Testis (tissue), 2 donors: ENCODE data around the gene ARF5.
"Not testable (repeated sequence)": the region's sequence is repeated elsewhere in the genome, so short reads cannot be mapped to it uniquely, and the experiment has no call there.

ENCODE experiments used
- POLR2A ChIP-seq: fragments of 450-650 bp; IDR thresholded peaks from one replicate; pipeline ENCODE4 v1.6.1; 2017; ENCODE audit warnings: antibody characterized with exemption, mild to moderate bottlenecking, moderate library complexity
- TF ChIP-seq, protein P1 (sequence below), 3 experiments: fragments of 450-650 bp in 2 of 3; fragments of 200-600 bp in 1 of 3; sonication (generic) in 1 of 3; IDR thresholded peaks; one replicate each; pipeline ENCODE4 v1.5.1; 2016 to 2019; ENCODE audit warnings: antibody characterized with exemption in 3 of 3, mild to moderate bottlenecking in 2 of 3, moderate library complexity in 1 of 3

DNA sequence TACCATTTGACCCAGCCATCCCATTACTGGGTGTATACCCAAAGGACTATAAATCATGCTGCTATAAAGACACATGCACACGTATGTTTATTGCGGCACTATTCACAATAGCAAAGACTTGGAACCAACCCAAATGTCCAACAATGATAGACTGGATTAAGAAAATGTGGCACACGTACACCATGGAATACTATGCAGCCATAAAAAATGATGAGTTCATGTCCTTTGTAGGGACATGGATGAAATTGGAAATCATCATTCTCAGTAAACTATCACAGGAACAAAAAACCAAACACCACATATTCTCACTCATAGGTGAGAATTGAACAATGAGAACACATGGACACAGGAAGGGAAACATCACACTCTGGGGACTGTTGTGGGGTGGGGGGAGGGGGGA lies 20.2 kb upstream of the ARF5 start:
- TF ChIP-seq, protein P1, sequence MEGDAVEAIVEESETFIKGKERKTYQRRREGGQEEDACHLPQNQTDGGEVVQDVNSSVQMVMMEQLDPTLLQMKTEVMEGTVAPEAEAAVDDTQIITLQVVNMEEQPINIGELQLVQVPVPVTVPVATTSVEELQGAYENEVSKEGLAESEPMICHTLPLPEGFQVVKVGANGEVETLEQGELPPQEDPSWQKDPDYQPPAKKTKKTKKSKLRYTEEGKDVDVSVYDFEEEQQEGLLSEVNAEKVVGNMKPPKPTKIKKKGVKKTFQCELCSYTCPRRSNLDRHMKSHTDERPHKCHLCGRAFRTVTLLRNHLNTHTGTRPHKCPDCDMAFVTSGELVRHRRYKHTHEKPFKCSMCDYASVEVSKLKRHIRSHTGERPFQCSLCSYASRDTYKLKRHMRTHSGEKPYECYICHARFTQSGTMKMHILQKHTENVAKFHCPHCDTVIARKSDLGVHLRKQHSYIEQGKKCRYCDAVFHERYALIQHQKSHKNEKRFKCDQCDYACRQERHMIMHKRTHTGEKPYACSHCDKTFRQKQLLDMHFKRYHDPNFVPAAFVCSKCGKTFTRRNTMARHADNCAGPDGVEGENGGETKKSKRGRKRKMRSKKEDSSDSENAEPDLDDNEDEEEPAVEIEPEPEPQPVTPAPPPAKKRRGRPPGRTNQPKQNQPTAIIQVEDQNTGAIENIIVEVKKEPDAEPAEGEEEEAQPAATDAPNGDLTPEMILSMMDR (IDR thresholded peaks at IDR 0.05): not testable (repeated sequence)
- TF ChIP-seq POLR2A: not testable (repeated sequence)
